Posterior vena cava (tissue), 2 donors: ENCODE measurements around the gene ALDH1A3. TPM values are rescaled to one million over a fixed set of nuclear protein-coding genes. Genes with fewer than 3 reads are reported as not detected.

ENCODE experiments used
- DNase-seq: peaks from one replicate; pipeline ENCODE4 v3.0.0-alpha.2; 2020; ENCODE audit warnings: low spot score
- intact Hi-C, 2 donors: fragments of 100-400 bp; cut with DNase I; formaldehyde crosslinking; loops; one replicate each; pipeline versions ENCODE4 v1.14.1 to v1.14.2; 2022 to 2023
- total RNA-seq, 2 donors: library from RNA; stranded (reverse); fragmentation: NEBNext Ultra II Directional; extraction: Animal tissue kit (Norgen Biotek cat#: 25700); gene quantifications; one replicate each; pipeline ENCODE4 v1.2.1, GENCODE V29; 2021
- donor health status: DM: yes; HTN: yes; CAD: no.
- donor health status: DM: yes; HTN: yes; CAD: no.

Gene ALDH1A3
- total RNA-seq, 2 donors from 2014 or later, result 26.6 to 29.9 TPM

GRCh38 chr15:100853676-100854440 lies 25.8 kb upstream of the ALDH1A3 start:
- intact Hi-C loops, result no loop called here

GRCh38 chr15:100856867-100857266 lies 22.8 kb upstream of the ALDH1A3 start:
- intact Hi-C loops, result no loop called here
- no peak for DNase-seq

More at GRCh38 chr15:100853676-100854440, 25.8 kb upstream of the ALDH1A3 start:
- DNase-seq, result no peak

- intact Hi-C loops, result no loop called here
- DNase-seq, result no peak
These were observed 21.3 kb upstream of the ALDH1A3 start for GRCh38 chr15:100858294-100858693.

GRCh38 chr15:100859970-100860828 lies 19.4 kb upstream of the ALDH1A3 start:
- no peak for DNase-seq
- intact Hi-C loops, result no loop called here

- DNase-seq, result no peak
- intact Hi-C loops, result no loop called here
These were observed 18.7 kb upstream of the ALDH1A3 start for GRCh38 chr15:100860829-100861510.

GRCh38 chr15:100861511-100861991 lies 18.1 kb upstream of the ALDH1A3 start:
- intact Hi-C loops, result no loop called here
- no peak for DNase-seq

- intact Hi-C loops, result no loop called here
These were observed 17.5 kb upstream of the ALDH1A3 start for GRCh38 chr15:100862162-100862561.

GRCh38 chr15:100863075-100863795 lies 16.4 kb upstream of the ALDH1A3 start:
- no peak for DNase-seq
- intact Hi-C loops, result no loop called here

More at GRCh38 chr15:100862162-100862561, 17.5 kb upstream of the ALDH1A3 start:
- DNase-seq, result no peak

- no peak for DNase-seq
- intact Hi-C loops, result no loop called here
These were observed 15.8 kb upstream of the ALDH1A3 start for GRCh38 chr15:100863796-100864267.

- no peak for DNase-seq
- intact Hi-C loops, result no loop called here
These were observed 13.0 kb upstream of the ALDH1A3 start for GRCh38 chr15:100866386-100867330.

GRCh38 chr15:100867433-100867832 lies 12.2 kb upstream of the ALDH1A3 start:
- DNase-seq, result peak; percentile 11
- intact Hi-C loops, result no loop called here

GRCh38 chr15:100869151-100869999 lies 10.3 kb upstream of the ALDH1A3 start:
- intact Hi-C loops, result no loop called here
- DNase-seq, result no peak

- no peak for DNase-seq
- intact Hi-C loops, result loop anchor here in 1 of 2 donors (5.0 kb wide), 1 partner anchor 246 kb away; no protein-coding TSS in a partner anchor
These were observed 6.5 kb upstream of the ALDH1A3 start for GRCh38 chr15:100873029-100873677.

- intact Hi-C loops, result no loop called here
- DNase-seq, result no peak
These were observed 4.1 kb upstream of the ALDH1A3 start for GRCh38 chr15:100875495-100875894.

- no peak for DNase-seq
- intact Hi-C loops, result no loop called here
These were observed 3.7 kb upstream of the ALDH1A3 start for GRCh38 chr15:100875976-100876375.

- DNase-seq, result no peak
These were observed 2.1 kb upstream of the ALDH1A3 start for GRCh38 chr15:100877551-100877950.

More at GRCh38 chr15:100877551-100877950, 2.1 kb upstream of the ALDH1A3 start:
- intact Hi-C loops, result no loop called here
